Mesenchymal stem cell (in vitro differentiated cells and primary cell): ENCODE data around the gene LRP1B.

Experiments used
- DNase-seq: peaks from one replicate; pipeline ENCODE4 v3.0.0-alpha.2; 2013
- H2AFZ ChIP-seq: one replicate; pipeline ENCODE4 v1.6.1; 2013; ENCODE audit warnings: low read depth, mild to moderate bottlenecking, control low read depth, inconsistent platforms, low read length, moderate library complexity
- H2AK5ac ChIP-seq: 2 replicates; pipeline ENCODE4 v1.6.1; 2013; ENCODE audit warnings: low read length, moderate library complexity, mild to moderate bottlenecking, inconsistent platforms; ENCODE audit not compliant: severe bottlenecking
- H2BK120ac ChIP-seq: one replicate; pipeline ENCODE4 v1.6.1; 2013; ENCODE audit warnings: low read depth, mild to moderate bottlenecking, inconsistent platforms, low read length, moderate library complexity
- H2BK12ac ChIP-seq, 2 experiments: one replicate each; pipeline ENCODE4 v1.6.1; 2013; ENCODE audit warnings: inconsistent platforms in 2 of 2, low read length in 2 of 2, mild to moderate bottlenecking in 2 of 2, moderate library complexity in 2 of 2, control low read depth in 1 of 2
- H2BK15ac ChIP-seq: one replicate; pipeline ENCODE4 v1.6.1; 2013; ENCODE audit warnings: mild to moderate bottlenecking, low read depth, inconsistent platforms; ENCODE audit not compliant: poor library complexity, severe bottlenecking
- H2BK5ac ChIP-seq: 2 replicates; pipeline ENCODE4 v1.6.1; 2013; ENCODE audit warnings: low read depth, mild to moderate bottlenecking, low read length, control low read depth, inconsistent platforms; ENCODE audit not compliant: poor library complexity, severe bottlenecking
- H3K14ac ChIP-seq, 2 experiments: one replicate each; pipeline ENCODE4 v1.6.1; 2013; ENCODE audit warnings: inconsistent platforms in 2 of 2, low read length in 2 of 2, control low read depth in 1 of 2, mild to moderate bottlenecking in 1 of 2, moderate library complexity in 1 of 2
- H3K18ac ChIP-seq, 2 experiments: one replicate each; pipeline ENCODE4 v1.6.1; 2013; ENCODE audit warnings: inconsistent platforms in 2 of 2, low read length in 2 of 2, control low read depth in 1 of 2, low read depth in 1 of 2, mild to moderate bottlenecking in 1 of 2
- H3K23ac ChIP-seq, 2 experiments: one replicate each; pipeline ENCODE4 v1.6.1; 2013; ENCODE audit warnings: inconsistent platforms in 2 of 2, low read length in 2 of 2, mild to moderate bottlenecking in 2 of 2, moderate library complexity in 2 of 2, control low read depth in 1 of 2
- H3K27ac ChIP-seq: 2 replicates; pipeline ENCODE4 v1.5.1; 2013; ENCODE audit warnings: mild to moderate bottlenecking, moderate library complexity, low read length, control low read depth, inconsistent platforms; ENCODE audit not compliant: poor library complexity, severe bottlenecking
- H3K27me3 ChIP-seq, 2 experiments: 2 replicates each; pipeline versions ENCODE4 v1.6.1 to v1.7.0; 2013; ENCODE audit warnings: low read length in 2 of 2, mild to moderate bottlenecking in 2 of 2, moderate library complexity in 2 of 2, control low read depth in 1 of 2, inconsistent platforms in 1 of 2; ENCODE audit not compliant: control insufficient read depth in 1 of 2, insufficient read depth in 1 of 2
- H3K36me3 ChIP-seq, 2 experiments: 2 replicates each; pipeline versions ENCODE4 v1.6.1 to v1.7.0; 2013; ENCODE audit warnings: low read length in 2 of 2, control low read depth in 1 of 2, inconsistent platforms in 1 of 2, low read depth in 1 of 2, mild to moderate bottlenecking in 1 of 2; ENCODE audit not compliant: insufficient read depth in 2 of 2, control insufficient read depth in 1 of 2
- H3K4ac ChIP-seq, 2 experiments: one replicate each; pipeline ENCODE4 v1.6.1; 2013; ENCODE audit warnings: inconsistent platforms in 2 of 2, low read length in 2 of 2, mild to moderate bottlenecking in 2 of 2, moderate library complexity in 2 of 2, control low read depth in 1 of 2, low read depth in 1 of 2
- H3K4me1 ChIP-seq: 2 replicates; pipeline ENCODE4 v1.6.1; 2013; ENCODE audit warnings: low read depth, low read length, control low read depth; ENCODE audit not compliant: control insufficient read depth, insufficient read depth
- H3K4me2 ChIP-seq: 2 replicates; pipeline ENCODE4 v1.6.1; 2013; ENCODE audit warnings: low read length, mild to moderate bottlenecking, inconsistent platforms; ENCODE audit not compliant: poor library complexity, severe bottlenecking
- H3K4me3 ChIP-seq, 2 experiments: 2 replicates each; pipeline versions ENCODE4 v1.5.1 to v1.7.0; 2013; ENCODE audit warnings: low read length in 2 of 2, mild to moderate bottlenecking in 2 of 2, control low read depth in 1 of 2, low read depth in 1 of 2; ENCODE audit not compliant: insufficient read depth in 1 of 2
- H3K79me1 ChIP-seq: replicated peaks from 2 replicates; pipeline ENCODE4 v1.6.1; 2013; ENCODE audit warnings: mild to moderate bottlenecking, control low read depth, low read length, inconsistent platforms; ENCODE audit not compliant: poor library complexity, severe bottlenecking
- H3K9ac ChIP-seq: 2 replicates; pipeline ENCODE4 v1.7.0; 2013; ENCODE audit warnings: mild to moderate bottlenecking, low read length, moderate library complexity
- H3K9me3 ChIP-seq: 2 replicates; pipeline ENCODE4 v1.7.0; 2013; ENCODE audit warnings: mild to moderate bottlenecking, low read length; ENCODE audit not compliant: control insufficient read depth
- H4K8ac ChIP-seq: one replicate; pipeline ENCODE4 v1.6.1; 2013; ENCODE audit warnings: inconsistent platforms, mild to moderate bottlenecking, low read length, moderate library complexity
- H4K91ac ChIP-seq: one replicate; pipeline ENCODE4 v1.6.1; 2013; ENCODE audit warnings: mild to moderate bottlenecking, low read length, inconsistent platforms
- WGBS: methylation state at CpG from one replicate; pipeline ENCODE4 v1.1.7; 2013; ENCODE audit warnings: mixed read lengths; 5-methylcytosine and 5-hydroxymethylcytosine counted together

The LRP1B gene

GRCh38 chr2:141125432-141125831, 1005.4 kb downstream of the LRP1B start:
- Histone ChIP-seq H3K27ac (no peak overlapping the region), H2BK5ac (no peak overlapping the region)

GRCh38 chr2:141118836-141119235, 1012.0 kb downstream of the LRP1B start:
- Histone ChIP-seq H3K36me3 (no peaks in the 10 kb centered on the region), H4K91ac (no peak overlapping the region), H3K23ac (no peak overlapping the region), H3K4me3 (no peak overlapping the region), H3K27me3 (no peaks in the 10 kb centered on the region), H2BK120ac (no peak overlapping the region), H2BK12ac (no peak overlapping the region), H3K14ac (no peak overlapping the region), H3K4ac (no peak overlapping the region), H2BK5ac (no peak overlapping the region), H3K27ac (no peak overlapping the region), H2BK15ac (no peak overlapping the region), H3K4me1 (no peaks in the 10 kb centered on the region), H2AFZ (no peak overlapping the region), H4K8ac (no peak overlapping the region), H3K79me1 (no peaks in the 10 kb centered on the region), H3K9ac (no peak overlapping the region), H3K18ac (no peak overlapping the region), H3K4me2 (no peak overlapping the region), H3K9me3 (no peaks in the 10 kb centered on the region), H2AK5ac (no peak overlapping the region)
- 93% methylated on average over 2 of the region's 4 CpGs for WGBS
- no peak for DNase-seq

More at GRCh38 chr2:141125432-141125831, 1005.4 kb downstream of the LRP1B start:
- no peak overlapping the region for H3K14ac ChIP-seq
- H3K27me3 ChIP-seq: no peaks in the 10 kb centered on the region
- no peak overlapping the region for H2BK15ac ChIP-seq
- H3K79me1 ChIP-seq: no peaks in the 10 kb centered on the region
- no peak overlapping the region for H4K91ac ChIP-seq
- no peak overlapping the region for H3K4ac ChIP-seq
- no peak overlapping the region for H2AK5ac ChIP-seq
- H4K8ac ChIP-seq: no peak overlapping the region
- H3K9me3 ChIP-seq: no peaks in the 10 kb centered on the region
- H3K23ac ChIP-seq: no peak overlapping the region
- no peak overlapping the region for H3K18ac ChIP-seq
- H2BK12ac ChIP-seq: no peak overlapping the region
- no peaks in the 10 kb centered on the region for H3K4me1 ChIP-seq
- no peak overlapping the region for H3K4me2 ChIP-seq
- no peak overlapping the region for H2AFZ ChIP-seq
- WGBS: 94% methylated on average over 1 of the region's 2 CpGs
- H2BK120ac ChIP-seq: no peak overlapping the region
- no peak overlapping the region for H3K4me3 ChIP-seq
- no peak overlapping the region for H3K9ac ChIP-seq
- H3K36me3 ChIP-seq: no peaks in the 10 kb centered on the region
- DNase-seq: no peak

GRCh38 chr2:141113301-141113700, 1017.5 kb downstream of the LRP1B start:
- no peaks in the 10 kb centered on the region for H3K4me1 ChIP-seq
- H3K27ac ChIP-seq: no peak overlapping the region
- no peaks in the 10 kb centered on the region for H3K36me3 ChIP-seq
- no peak overlapping the region for H4K8ac ChIP-seq
- H2BK12ac ChIP-seq: no peak overlapping the region
- H2AFZ ChIP-seq: no peak overlapping the region
- no peak overlapping the region for H3K9ac ChIP-seq
- H2BK15ac ChIP-seq: no peak overlapping the region
- H3K18ac ChIP-seq: no peak overlapping the region
- no peak for DNase-seq
- H3K27me3 ChIP-seq: no peaks in the 10 kb centered on the region
- no peak overlapping the region for H2BK120ac ChIP-seq
- H3K79me1 ChIP-seq: no peaks in the 10 kb centered on the region
- no peak overlapping the region for H4K91ac ChIP-seq
- H3K14ac ChIP-seq: no peak overlapping the region
- H2AK5ac ChIP-seq: no peak overlapping the region
- H2BK5ac ChIP-seq: no peak overlapping the region
- H3K9me3 ChIP-seq: no peaks in the 10 kb centered on the region
- H3K23ac ChIP-seq: no peak overlapping the region
- no peak overlapping the region for H3K4me2 ChIP-seq
- H3K4me3 ChIP-seq: no peak overlapping the region
- no peak overlapping the region for H3K4ac ChIP-seq

GRCh38 chr2:141109633-141110032, 1021.2 kb downstream of the LRP1B start:
- no peak overlapping the region for H4K8ac ChIP-seq
- H3K79me1 ChIP-seq: no peaks in the 10 kb centered on the region
- no peak overlapping the region for H3K18ac ChIP-seq
- H3K27me3 ChIP-seq: no peaks in the 10 kb centered on the region
- no peaks in the 10 kb centered on the region for H3K9me3 ChIP-seq
- H3K4me3 ChIP-seq: no peak overlapping the region
- no peak overlapping the region for H3K4me2 ChIP-seq
- H2AK5ac ChIP-seq: no peak overlapping the region
- H3K4me1 ChIP-seq: no peaks in the 10 kb centered on the region
- no peak overlapping the region for H2AFZ ChIP-seq
- no peak overlapping the region for H2BK15ac ChIP-seq
- H3K4ac ChIP-seq: no peak overlapping the region
- no peak overlapping the region for H3K14ac ChIP-seq
- no peaks in the 10 kb centered on the region for H3K36me3 ChIP-seq
- H2BK12ac ChIP-seq: no peak overlapping the region
- no peak for DNase-seq
- H2BK120ac ChIP-seq: no peak overlapping the region
- no peak overlapping the region for H2BK5ac ChIP-seq
- H4K91ac ChIP-seq: no peak overlapping the region
- no peak overlapping the region for H3K27ac ChIP-seq
- H3K9ac ChIP-seq: no peak overlapping the region
- H3K23ac ChIP-seq: no peak overlapping the region
